ENCODE data around the gene GALM.

GRCh38 chr2:38712413-38712812, 46.5 kb downstream of the GALM start:
- TF ChIP-seq GATA3 (IDR thresholded peaks at IDR 0.05; ENCODE audit: borderline replicate concordance): no peak
- no peak for TF ChIP-seq BCL3 (IDR thresholded peaks at IDR 0.05)
- no peak for TF ChIP-seq CTCF (IDR thresholded peaks at IDR 0.05)
- TF ChIP-seq USF2 (IDR thresholded peaks at IDR 0.05): no peak
- no peak for TF ChIP-seq SMC3 (IDR thresholded peaks at IDR 0.05)
- TF ChIP-seq FOXS1 (CRISPR knock-in tag; IDR thresholded peaks at IDR 0.05): no peak
- no peak for TF ChIP-seq JUNB (IDR thresholded peaks at IDR 0.05)
- no peak for TF ChIP-seq EP300 (IDR thresholded peaks at IDR 0.05)
- TF ChIP-seq ELK1 (IDR thresholded peaks at IDR 0.05; ENCODE audit: low read depth, low read length): no peak
- TF ChIP-seq KDM5A (IDR thresholded peaks at IDR 0.05): no peak
- TF ChIP-seq PHF8 (IDR thresholded peaks at IDR 0.05; ENCODE audit: borderline replicate concordance, low read depth): no peak
- no peak for TF ChIP-seq HDAC2 (IDR thresholded peaks at IDR 0.05)
- TF ChIP-seq HOXB13 (CRISPR knock-in tag; IDR thresholded peaks at IDR 0.05; ENCODE audit: low read depth): no peak
